ENCODE results near the gene NR2C2.

NR2C2 gene

GRCh38 chr3:15065550-15066007 lies 118.2 kb downstream of the NR2C2 start:
- no peak for FAIRE-seq

DNA sequence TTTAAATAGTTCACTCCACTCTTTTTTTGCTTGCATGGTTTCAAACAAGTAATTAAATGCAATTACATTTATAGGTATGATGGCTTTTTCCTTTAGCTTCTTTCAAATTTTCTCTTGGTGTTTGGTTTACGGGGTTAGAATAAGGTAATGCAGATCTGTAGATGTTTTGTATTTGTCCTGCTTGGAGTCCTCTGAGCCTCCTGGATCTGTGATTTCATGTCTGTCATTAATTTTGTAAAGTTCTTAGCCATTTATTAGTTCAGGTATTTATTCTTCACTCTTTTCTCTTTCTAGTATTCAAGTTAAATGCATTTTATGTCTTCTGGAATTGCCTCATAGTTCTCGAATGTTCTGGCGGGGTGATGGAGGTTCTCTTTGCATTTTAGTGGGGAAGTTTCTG lies 119.1 kb downstream of the NR2C2 start:
- FAIRE-seq: no peak

GRCh38 chr3:15069441-15069840 lies 122.1 kb downstream of the NR2C2 start:
- no peak for FAIRE-seq

DNA sequence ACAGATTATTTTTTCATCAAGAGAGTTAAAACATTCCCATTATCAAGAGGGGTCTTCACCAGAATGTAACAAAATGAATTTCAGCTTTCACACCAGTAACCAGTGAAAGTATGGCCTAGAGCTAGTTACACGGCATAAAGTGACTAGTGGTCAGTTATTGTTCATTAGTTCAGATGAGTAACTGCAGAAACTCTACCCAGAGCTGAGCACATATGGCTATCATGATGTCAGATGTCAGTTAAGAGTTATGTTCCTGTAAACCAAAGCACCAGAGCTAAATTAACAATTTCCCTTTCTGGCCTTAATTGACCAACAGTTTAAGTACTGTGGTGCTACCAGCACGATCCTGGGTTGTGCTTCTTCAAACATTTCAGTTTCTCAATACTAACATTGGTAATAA lies 124.3 kb downstream of the NR2C2 start:
- no peak for FAIRE-seq

DNA sequence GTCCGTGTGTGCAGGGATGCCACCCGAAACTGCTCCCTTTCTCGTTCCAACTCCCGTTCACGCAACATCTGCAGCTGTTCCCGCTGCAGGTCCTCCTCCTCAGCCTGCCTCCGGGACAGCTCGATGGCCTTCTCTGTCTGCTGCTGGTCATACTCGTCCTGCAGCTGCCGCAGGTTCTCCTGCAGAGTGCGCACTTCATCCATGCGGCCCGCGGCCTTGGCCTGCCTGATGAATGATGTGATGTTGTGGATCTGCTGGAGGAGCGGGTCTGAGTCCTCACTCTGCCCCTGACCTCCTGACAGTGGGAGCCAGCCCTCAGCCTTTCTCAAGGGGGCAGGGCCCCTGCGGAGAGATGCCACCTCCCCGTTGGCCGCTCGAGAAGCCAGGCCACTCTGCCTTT lies 127.1 kb downstream of the NR2C2 start:
- FAIRE-seq: no peak

DNA sequence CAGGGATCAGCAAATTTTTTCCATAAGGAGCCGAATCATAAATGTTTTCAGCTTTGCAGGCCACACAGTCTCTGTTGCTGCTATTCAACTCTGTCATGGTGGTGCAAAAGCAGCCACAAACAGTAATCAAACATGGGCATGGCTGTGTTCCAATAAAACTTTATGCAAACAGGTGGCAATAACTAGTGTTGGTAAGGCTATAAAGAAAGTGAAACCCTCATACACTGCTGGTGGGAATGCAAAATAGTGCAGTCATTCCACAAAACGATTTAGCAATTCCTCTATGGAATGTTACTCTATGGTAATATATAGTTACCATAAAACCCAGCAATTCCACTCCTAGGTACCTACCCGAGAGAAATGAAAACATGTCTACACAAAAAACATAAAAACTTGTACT lies 131.7 kb downstream of the NR2C2 start:
- FAIRE-seq: no peak

DNA sequence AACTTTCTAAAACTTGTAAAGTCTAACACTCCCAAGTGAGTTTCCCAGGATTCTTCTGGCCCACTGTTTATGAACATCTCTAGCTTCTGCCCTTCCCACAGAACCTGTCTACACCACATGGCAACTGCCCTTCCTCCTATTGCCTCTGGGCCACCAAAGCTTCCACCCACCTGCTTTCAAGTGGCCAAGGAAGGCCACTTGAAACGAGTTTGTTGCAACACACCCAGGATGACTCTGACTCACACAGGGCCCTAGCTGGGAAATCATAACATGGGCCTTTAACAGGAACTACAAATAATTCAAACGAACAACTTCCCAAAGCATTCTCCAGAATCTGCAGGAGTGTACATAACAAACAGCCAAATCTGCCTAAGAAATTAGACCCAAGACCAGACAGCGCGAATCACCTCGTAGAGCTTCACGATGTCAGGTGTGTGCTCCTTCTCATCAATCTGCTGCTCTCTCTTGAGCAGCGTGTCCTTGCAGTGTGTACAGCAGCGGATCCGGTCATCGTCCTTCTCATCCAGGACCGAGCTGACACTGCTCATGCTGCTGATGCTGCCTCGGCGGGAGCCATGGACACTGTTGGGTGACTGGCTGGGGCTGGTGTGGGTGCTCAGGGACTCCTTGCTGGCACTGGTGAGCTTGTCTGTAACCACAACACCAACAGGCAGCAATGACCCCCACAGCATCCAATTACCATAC lies 134.7 kb downstream of the NR2C2 start:
- FAIRE-seq: no peak

GRCh38 chr3:15083252-15083651 lies 135.9 kb downstream of the NR2C2 start:
- no peak for FAIRE-seq

- FAIRE-seq: no peak
These were observed 138.9 kb downstream of the NR2C2 start for GRCh38 chr3:15086263-15086662.

DNA sequence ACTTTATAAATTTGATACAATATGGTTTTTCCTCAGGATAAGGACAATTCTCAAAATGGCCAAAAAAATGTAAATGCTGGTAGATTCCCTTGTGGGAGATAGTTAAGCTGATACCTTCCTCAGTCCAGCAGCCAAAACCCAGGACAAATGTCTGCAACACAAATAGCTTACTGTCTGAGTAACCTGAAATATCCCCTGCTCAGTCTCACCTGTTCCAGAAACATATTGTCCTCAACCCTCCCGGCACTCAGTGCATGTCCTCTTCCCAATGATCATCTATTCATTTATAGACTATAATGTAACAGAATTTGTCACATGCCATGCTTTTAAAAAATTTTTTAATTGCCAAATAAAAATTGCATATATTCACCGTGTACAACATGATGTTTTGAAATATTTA lies 139.3 kb downstream of the NR2C2 start:
- FAIRE-seq: no peak

DNA sequence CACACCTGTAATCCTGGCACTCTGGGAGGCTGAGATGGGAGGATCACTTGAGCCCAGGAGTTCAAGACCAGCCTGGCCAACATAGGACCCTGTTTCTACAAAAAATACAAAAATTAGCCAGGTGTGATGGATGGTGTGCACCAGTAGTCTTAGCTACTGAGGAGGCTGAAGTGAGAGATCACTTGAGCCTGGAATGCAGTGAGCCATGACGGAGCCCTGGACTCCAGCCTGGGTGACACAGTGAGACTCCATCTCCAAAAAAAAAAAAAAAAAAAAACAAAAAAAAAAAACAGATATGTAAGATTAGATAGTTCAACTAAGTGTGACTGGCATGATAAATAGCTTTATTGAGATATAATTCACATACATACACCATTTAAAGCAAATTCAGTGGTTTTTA lies 141.8 kb downstream of the NR2C2 start:
- no peak for FAIRE-seq

GRCh38 chr3:15091575-15091974 lies 144.2 kb downstream of the NR2C2 start:
- FAIRE-seq: no peak

GRCh38 chr3:15092686-15093085 lies 145.3 kb downstream of the NR2C2 start:
- no peak for FAIRE-seq

- no peak for FAIRE-seq
These were observed 146.9 kb downstream of the NR2C2 start for GRCh38 chr3:15094187-15094875.

DNA sequence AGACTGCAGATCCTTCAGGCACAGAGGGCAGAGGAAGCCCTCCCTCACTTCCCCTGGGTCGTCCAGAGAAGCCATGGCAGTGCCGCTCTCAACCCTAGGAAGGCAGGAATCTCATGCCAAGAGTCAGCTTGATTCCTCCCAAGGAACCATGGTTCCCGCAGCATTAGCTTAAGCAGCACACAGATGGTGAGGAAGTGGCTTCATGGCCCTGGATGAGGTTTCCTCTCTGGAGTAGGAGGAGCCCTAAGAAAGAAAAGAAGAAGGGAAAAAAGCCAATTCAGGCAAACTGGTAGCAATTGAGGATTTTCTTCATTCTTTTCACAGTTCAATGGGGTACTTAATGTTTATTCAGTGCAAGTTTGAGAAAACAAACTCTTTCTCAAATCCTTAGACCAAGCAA lies 148.7 kb downstream of the NR2C2 start:
- no peak for FAIRE-seq

GRCh38 chr3:15097891-15098290 lies 150.5 kb downstream of the NR2C2 start:
- no peak for FAIRE-seq
